ENCODE data around the gene SPRR2D.

DNA sequence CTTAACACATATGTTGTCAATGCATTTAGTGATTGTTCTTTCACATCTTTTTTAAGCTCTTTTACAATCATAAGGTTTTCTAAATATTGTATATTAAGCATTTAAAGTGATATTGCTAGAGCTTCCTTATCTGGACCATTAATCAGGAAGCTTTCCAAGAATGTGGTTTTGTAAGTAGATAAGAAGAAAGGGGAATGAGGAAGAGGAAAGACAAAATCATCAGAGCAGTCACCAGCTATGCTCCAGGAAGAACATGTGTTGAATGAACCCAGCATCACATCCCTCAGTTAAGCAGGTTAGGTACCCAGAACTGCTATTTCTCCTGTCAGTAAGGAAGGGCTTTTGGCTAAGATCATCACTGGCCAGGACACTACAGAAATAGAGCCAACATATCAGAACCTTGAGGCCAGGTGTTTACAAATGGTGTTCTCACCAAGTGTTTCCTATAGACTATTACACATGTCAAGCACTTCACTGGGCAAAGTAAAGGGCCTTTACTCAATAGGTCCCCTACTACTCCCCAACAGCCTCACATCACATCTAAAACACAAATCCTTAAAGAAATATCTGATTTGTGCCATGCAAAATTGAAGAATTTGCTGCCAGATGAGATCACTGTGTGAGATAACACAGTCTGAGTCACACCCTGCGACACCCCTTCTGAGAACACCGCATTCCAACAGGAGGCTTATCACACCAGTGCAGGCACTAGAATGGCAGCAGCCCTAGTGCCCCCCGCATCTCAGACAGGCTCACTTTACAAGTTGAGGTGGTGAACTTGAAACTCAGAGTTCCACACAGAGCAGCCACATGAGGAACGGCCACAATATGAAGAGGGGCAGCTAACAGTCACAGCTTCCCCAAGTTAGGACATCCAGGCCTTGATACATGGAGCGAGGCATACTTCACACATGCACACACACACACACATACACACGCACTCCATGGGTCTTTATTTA is 18.2 kb upstream of the SPRR2D start:
- TF ChIP-seq, protein P1, sequence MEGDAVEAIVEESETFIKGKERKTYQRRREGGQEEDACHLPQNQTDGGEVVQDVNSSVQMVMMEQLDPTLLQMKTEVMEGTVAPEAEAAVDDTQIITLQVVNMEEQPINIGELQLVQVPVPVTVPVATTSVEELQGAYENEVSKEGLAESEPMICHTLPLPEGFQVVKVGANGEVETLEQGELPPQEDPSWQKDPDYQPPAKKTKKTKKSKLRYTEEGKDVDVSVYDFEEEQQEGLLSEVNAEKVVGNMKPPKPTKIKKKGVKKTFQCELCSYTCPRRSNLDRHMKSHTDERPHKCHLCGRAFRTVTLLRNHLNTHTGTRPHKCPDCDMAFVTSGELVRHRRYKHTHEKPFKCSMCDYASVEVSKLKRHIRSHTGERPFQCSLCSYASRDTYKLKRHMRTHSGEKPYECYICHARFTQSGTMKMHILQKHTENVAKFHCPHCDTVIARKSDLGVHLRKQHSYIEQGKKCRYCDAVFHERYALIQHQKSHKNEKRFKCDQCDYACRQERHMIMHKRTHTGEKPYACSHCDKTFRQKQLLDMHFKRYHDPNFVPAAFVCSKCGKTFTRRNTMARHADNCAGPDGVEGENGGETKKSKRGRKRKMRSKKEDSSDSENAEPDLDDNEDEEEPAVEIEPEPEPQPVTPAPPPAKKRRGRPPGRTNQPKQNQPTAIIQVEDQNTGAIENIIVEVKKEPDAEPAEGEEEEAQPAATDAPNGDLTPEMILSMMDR (IDR thresholded peaks at IDR 0.05) = no peak
- no peak for TF ChIP-seq POLR2A (IDR thresholded peaks at IDR 0.05)

Data from testis (tissue), 2 donors.